T-helper 2 cell (primary cell): Measurements from ENCODE around the gene LRRC47.

Source experiments
- DNase-seq, 5 experiments: peaks; one replicate each; pipeline versions ENCODE4 v3.0.0 to v3.0.0-alpha.2; 2012 to 2022

LRRC47 gene

DNA sequence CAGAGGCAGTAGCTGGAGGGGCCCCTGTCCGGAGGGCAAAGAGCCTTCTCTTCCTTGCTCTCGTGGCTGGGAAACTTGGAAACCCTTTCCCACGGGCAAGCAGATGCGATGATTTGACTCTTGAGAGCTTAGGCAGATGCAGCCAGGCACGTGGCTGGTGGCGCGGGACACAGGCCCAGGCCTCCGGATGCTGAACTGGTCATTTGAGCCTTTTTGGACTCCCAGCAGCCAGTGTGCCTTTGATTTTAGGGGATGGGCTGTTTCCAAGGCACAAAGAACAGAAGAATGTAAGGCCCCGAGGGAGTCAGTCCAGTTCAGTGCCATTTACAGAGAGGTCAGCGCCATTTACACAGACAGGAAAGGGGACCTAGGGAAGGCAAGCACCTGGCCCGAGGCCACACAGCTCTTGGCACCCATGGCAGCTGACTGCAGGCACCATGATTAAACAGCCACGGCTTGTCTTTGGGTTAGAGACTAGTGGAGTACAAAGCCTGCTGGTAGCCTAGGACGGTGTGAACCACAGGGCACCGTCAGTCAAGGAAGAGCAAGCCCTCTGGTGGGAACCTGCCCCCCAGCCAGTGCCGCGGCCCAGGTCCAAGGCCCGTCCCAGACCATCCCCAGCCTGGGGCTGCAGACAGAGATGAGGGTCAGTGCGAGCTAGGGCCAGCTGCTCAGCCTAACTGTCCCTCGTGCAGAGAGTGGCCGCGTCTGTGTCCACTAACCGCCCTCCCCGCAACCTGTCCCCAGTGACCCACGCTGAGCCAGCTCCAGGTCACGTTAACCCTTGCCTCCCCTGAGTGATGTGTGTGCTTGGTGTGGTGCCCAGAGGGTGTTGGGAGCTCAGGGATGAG is 64.5 kb downstream of the LRRC47 start:
- no peak for DNase-seq

GRCh38 chr1:3730543-3731247 is 65.6 kb downstream of the LRRC47 start:
- DNase-seq = no peak

DNA sequence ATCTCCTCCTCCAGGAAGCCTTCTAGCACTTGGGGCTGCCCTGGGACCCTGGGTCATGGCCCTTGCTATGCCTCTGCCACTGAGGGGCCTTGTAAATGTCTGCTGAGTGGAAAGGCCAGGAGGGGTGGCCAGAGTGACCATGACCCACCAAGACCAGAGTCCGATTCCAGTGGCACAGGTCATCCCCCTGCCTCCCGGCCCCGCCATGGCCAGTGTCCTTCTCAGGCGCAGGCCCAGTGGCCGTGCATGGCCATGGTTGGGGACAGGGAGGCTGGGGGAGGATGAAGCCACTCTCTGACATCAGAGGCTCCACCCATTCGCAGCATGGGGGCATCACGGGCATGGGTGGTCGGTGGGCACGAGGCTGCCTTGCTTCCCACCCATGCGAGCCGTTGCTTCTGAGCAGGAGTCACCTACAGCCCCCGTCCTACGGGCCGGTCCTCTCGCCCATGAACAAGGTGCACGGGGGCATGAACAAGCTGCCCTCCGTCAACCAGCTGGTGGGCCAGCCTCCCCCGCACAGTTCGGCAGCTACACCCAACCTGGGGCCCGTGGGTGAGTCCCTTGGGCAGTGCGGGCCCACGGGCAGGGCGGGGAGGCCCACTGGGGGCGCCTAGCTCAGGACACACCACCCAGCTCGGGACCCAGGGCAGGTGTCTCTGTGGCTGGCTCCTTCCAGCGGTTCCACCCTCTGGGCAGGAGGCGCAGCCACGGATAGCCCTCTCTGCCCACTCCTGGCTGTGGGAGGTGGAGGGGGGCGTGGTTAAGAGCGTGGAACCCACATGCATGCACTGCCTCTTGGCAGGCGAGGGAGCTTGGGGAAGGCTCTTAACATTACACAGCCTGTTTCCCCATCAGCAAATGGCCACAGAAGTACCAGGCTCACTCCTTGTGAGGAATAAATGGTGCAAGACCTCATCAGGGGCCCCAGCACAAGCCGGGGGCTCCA is 66.4 kb downstream of the LRRC47 start:
- no peak for DNase-seq
